Kidney (tissue), 14 donors: ENCODE data around the gene MSANTD1. TPM values are rescaled to one million over a fixed set of nuclear protein-coding genes. Genes with fewer than 3 reads are reported as not detected.

Source experiments
- DNase-seq, 5 donors: peaks; one replicate each; pipeline ENCODE4 v3.0.0-alpha.2; 2013 to 2020
- FAIRE-seq: peaks from 2 replicates; lab custom pipeline; 2012; peaks lifted over from hg19 to GRCh38; lab: Jason Lieb, UNC
- H3K27ac ChIP-seq, 2 donors: one replicate each; pipeline ENCODE4 v1.7.0; 2013; ENCODE audit warnings: low read depth in 2 of 2, low read length in 2 of 2, inconsistent platforms in 1 of 2
- H3K27me3 ChIP-seq: one replicate; pipeline ENCODE4 v1.7.1; 2013; ENCODE audit warnings: low read length, inconsistent platforms; ENCODE audit not compliant: control insufficient read depth, insufficient read depth
- H3K36me3 ChIP-seq, 3 donors: one replicate each; pipeline versions ENCODE4 v1.7.0 to v1.7.1; 2013; ENCODE audit warnings: low read length in 3 of 3, control low read depth in 1 of 3, inconsistent platforms in 1 of 3; ENCODE audit not compliant: insufficient read depth in 3 of 3, control insufficient read depth in 2 of 3
- H3K4me1 ChIP-seq, 3 donors: one replicate each; pipeline versions ENCODE4 v1.7.0 to v1.7.1; 2013; ENCODE audit warnings: low read length in 3 of 3, inconsistent platforms in 1 of 3, low read depth in 1 of 3; ENCODE audit not compliant: control insufficient read depth in 2 of 3, insufficient read depth in 2 of 3
- H3K4me3 ChIP-seq, 3 donors: one replicate each; pipeline versions ENCODE4 v1.7.0 to v1.8.1; 2013; ENCODE audit warnings: low read length in 3 of 3, control low read depth in 1 of 3, inconsistent platforms in 1 of 3
- H3K9ac ChIP-seq, 3 donors: one replicate each; pipeline versions ENCODE4 v1.7.0 to v1.7.1; 2013; ENCODE audit warnings: low read length in 3 of 3, control low read depth in 1 of 3, inconsistent platforms in 1 of 3
- H3K9me3 ChIP-seq, 3 donors: one replicate each; pipeline versions ENCODE4 v1.7.0 to v1.7.1; 2013; ENCODE audit warnings: low read length in 3 of 3, control low read depth in 1 of 3, inconsistent platforms in 1 of 3; ENCODE audit not compliant: control insufficient read depth in 2 of 3, insufficient read depth in 1 of 3
- intact Hi-C: fragments of 100-400 bp; cut with DNase I; formaldehyde crosslinking; loops from one replicate; pipeline ENCODE4 v1.11.1; 2022
- polyA plus RNA-seq: library from polyadenylated mRNA; stranded (reverse); fragments of 350-450 nt; fragmentation: Illumina TruSeq; extraction: RNeasy Lipid Tissue Mini Kit (QIAGEN cat#74804); gene quantifications from one replicate; pipeline ENCODE4 v1.2.3, GENCODE V29; 2014; ENCODE audit warnings: low read depth, low replicate concordance; ENCODE audit not compliant: insufficient read depth
- total RNA-seq: library from RNA; stranded (reverse); fragmentation: NEBNext Ultra II Directional; extraction: Animal tissue kit (Norgen Biotek cat#: 25700); gene quantifications from one replicate; pipeline ENCODE4 v1.2.1, GENCODE V29; 2021
- TF ChIP-seq, protein P1 (sequence below): IDR thresholded peaks from 3 replicates; pipeline ENCODE4 v1.5.1; 2012; ENCODE audit warnings: mild to moderate bottlenecking, moderate library complexity, borderline replicate concordance; ENCODE audit not compliant: insufficient read depth; ENCODE audit errors: extremely low read depth
- donor health status: control.
- donor health status: control.
- donor health status: control.
- donor health status: control.
- donor health status: control.
- donor health status: DM: yes; HTN: yes; CAD: no.
- donor health status: Normal renal cell carcinoma (clear cell type).

MSANTD1 gene
- total and polyA plus RNA-seq, 2 donors from 2014 or later: 0.91 TPM; not detected in 1

DNA sequence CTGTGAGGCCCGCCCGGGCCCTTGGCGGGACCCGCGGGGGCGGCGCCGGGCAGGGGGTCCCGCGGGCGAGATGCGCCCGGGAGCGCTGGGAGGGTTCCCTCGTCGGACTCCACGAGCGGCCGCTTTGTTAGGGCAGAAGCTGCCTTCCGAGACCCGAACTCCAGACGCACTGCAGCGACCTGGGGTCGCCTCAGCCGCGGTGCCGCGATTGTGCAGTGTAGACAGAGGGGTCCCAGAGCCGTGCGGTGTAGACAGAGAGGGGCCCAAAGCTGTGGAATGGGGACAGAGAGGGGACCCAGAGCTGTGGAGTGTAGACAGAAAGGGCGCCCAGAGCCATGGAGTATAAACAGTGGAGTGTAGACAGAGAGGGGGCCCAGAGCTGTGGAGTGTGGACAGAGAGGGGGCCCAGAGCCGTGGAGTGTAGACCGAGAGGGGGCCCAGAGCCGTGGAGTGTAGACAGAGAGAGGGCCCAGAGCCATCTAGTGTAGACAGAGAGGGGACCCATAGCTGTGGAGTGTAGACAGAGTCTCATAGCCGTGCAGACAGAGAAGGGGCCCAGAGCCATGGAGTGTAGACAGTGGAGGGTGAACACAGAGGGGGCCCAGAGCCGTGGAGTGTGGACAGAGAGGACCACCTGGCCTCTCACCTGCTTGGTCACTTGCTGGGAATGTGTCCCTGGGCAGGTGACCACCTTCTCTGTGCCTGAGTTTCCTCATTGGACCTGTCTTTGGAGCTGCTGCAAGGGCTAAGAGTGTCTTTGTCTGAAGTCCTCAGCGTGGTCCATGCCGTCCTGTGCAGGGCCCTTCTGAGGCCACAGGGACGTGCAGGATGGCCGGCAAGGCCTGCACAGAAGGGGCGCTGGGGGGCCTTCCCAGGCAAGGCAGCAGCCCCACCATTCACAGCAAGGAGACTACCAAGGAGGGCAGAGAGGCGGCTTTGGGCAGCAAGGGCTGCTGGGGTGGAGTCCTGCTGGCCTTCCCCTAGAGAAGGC is 44.7 kb downstream of the MSANTD1 start:
- Histone ChIP-seq H3K27ac (no peak overlapping the region), H3K4me1 (peaks cover 0 to 8% (median 5%) of the 10 kb centered on the region in 3 donors), H3K9me3 (no peaks in the 10 kb centered on the region), H3K9ac (peak overlapping the region in 2 of 3 donors; percentile 39 to 73), H3K4me3 (peak overlapping the region; percentile 26 to 66 (median 62)), H3K36me3 (no peaks in the 10 kb centered on the region), H3K27me3 (no peaks in the 10 kb centered on the region)
- peak in 2 of 5 donors; percentile 77 to 82 for DNase-seq
- no peak for FAIRE-seq
- intact Hi-C loops: no loop called here
- TF ChIP-seq, protein P1, sequence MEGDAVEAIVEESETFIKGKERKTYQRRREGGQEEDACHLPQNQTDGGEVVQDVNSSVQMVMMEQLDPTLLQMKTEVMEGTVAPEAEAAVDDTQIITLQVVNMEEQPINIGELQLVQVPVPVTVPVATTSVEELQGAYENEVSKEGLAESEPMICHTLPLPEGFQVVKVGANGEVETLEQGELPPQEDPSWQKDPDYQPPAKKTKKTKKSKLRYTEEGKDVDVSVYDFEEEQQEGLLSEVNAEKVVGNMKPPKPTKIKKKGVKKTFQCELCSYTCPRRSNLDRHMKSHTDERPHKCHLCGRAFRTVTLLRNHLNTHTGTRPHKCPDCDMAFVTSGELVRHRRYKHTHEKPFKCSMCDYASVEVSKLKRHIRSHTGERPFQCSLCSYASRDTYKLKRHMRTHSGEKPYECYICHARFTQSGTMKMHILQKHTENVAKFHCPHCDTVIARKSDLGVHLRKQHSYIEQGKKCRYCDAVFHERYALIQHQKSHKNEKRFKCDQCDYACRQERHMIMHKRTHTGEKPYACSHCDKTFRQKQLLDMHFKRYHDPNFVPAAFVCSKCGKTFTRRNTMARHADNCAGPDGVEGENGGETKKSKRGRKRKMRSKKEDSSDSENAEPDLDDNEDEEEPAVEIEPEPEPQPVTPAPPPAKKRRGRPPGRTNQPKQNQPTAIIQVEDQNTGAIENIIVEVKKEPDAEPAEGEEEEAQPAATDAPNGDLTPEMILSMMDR: no peak

DNA sequence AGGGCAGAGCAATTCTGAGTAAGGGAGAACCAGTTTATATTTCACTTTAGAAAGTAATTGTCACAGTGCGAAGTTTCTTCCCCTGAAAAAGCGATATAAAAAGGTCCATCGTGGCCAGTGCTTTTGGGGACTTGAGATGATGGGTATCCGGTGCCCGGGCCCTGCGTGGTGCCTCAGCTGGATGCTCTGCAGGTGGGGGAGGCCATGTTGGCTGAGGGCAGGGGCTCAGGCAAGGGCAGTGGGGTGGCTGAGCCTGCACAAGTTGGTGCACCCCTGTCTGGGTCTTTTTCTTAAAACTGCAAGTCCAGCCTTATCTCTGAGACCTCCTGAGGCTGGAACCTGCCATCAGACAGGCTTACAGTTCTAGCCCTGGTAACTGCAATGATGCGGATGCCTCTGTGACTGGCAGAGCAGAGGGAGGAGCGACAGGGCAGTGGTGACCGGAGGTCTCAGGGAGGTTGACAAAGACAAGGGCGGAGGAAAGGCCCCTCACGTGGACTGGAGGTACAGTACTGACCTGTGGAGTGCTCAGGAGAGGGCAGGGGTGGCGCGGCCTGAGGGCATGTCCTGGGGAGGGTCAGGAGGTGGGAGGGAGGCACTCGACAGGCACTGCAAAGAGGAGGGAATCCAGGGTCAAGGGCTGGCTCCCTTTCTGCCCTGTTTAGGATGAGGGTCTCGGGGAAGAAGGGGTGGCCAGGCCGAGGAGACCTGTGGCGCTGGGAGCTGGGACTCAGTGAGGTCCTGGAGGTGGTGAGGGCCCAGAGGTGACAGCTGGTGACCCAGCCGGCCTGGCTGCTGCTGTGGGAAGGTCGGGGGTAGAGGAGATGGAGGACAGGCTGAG is 45.7 kb downstream of the MSANTD1 start:
- FAIRE-seq: no peak
- H3K9me3 ChIP-seq: no peaks in the 10 kb centered on the region
- H3K9ac ChIP-seq: no peak overlapping the region
- peaks cover 0 to 8% (median 5%) of the 10 kb centered on the region in 3 donors for H3K4me1 ChIP-seq
- H3K27me3 ChIP-seq: no peaks in the 10 kb centered on the region
- peak in 2 of 5 donors; percentile 61 to 69 for DNase-seq
- H3K27ac ChIP-seq: no peak overlapping the region
- intact Hi-C loops: no loop called here
- H3K4me3 ChIP-seq: no peak overlapping the region
- TF ChIP-seq, protein P1: no peak
- H3K36me3 ChIP-seq: no peaks in the 10 kb centered on the region

DNA sequence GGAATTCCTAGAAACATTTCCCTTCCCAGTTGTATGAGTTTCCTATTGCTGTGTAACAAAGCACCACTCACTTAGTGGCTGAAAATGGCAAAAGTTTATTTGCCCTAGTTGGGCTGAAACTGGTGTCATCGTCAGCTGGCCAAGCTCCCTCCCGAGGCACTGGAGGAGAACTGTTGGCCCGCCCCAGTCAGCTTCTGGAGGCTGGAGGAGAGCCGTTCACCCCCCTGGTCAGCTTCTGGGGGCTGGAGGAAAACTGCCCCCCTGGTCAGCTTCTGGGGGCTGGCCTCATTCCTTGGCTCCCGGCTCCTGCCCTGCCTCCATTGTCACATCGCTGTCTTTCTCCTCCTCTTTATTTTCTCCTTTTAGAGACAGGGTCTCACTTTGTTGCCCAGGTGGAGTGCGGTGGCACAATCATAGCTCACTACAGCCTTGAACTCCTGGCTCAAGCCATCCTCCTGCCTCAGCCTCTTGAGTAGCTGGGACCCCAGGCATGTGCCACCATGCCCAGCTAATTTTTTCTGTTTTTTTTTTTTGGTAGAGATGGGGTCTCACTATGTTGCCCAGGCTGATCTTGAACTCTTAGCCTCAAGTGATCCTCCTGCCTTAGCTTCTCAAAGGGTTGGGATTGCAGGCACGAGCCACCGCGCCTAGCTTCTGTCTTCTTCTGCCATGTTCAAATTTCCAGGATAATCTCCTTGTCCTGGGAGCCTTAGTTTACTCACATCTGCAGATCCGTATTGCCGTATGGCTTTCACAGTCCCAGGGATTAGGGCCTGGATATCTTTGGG is 47.1 kb downstream of the MSANTD1 start:
- peaks cover 0 to 7% (median 5%) of the 10 kb centered on the region in 3 donors for H3K4me1 ChIP-seq
- H3K27me3 ChIP-seq: no peaks in the 10 kb centered on the region
- H3K27ac ChIP-seq: no peak overlapping the region
- no peak overlapping the region for H3K9ac ChIP-seq
- peak in 2 of 5 donors; percentile 26 to 55 for DNase-seq
- TF ChIP-seq, protein P1: no peak
- FAIRE-seq: no peak
- intact Hi-C loops: no loop called here
- H3K9me3 ChIP-seq: no peaks in the 10 kb centered on the region
- no peaks in the 10 kb centered on the region for H3K36me3 ChIP-seq
- H3K4me3 ChIP-seq: no peak overlapping the region
